WTC11 (cell line): Measurements from ENCODE around the gene SHC2. TPM values are rescaled to one million over a fixed set of nuclear protein-coding genes. Genes with fewer than 3 reads are reported as not detected.

Experiments
- ATAC-seq: fragments of 200-7000 bp; cut with Tn5 transposase; 2 replicates; pipeline ENCODE4 v1.10.0; 2021; ENCODE audit warnings: mild to moderate bottlenecking, moderate library complexity
- CTCF ChIA-PET: fragments of 300-600 bp; sonication (Branson Sonifier 250); formaldehyde crosslinking; loops from one replicate; lab custom pipeline; 2021; ENCODE audit warnings: antibody characterized with exemption; lab: Charles Lee
- POLR2A ChIA-PET: fragments of 350-600 bp; sonication (Branson Sonifier 250); formaldehyde crosslinking; loops from one replicate; lab custom pipeline; 2021; ENCODE audit warnings: antibody characterized with exemption; lab: Charles Lee
- DNase-seq: peaks from one replicate; pipeline ENCODE4 v3.0.0; 2021; ENCODE audit warnings: low spot score
- H3K27ac Mint-ChIP-seq: 2 replicates; pipeline ENCODE4 v1.8.0; 2021; ENCODE audit warnings: mixed read lengths
- H3K27me3 Mint-ChIP-seq: 2 replicates; pipeline ENCODE4 v1.8.0; 2021; ENCODE audit warnings: low read depth, mild to moderate bottlenecking, moderate library complexity, mixed read lengths
- H3K36me3 Mint-ChIP-seq: 2 replicates; pipeline ENCODE4 v1.8.0; 2021; ENCODE audit warnings: mixed read lengths
- H3K4me1 Mint-ChIP-seq: 2 replicates; pipeline ENCODE4 v1.8.0; 2022; ENCODE audit warnings: mixed read lengths
- H3K4me3 Mint-ChIP-seq: 2 replicates; pipeline ENCODE4 v1.8.0; 2021; ENCODE audit warnings: mild to moderate bottlenecking, moderate library complexity, mixed read lengths
- H3K9me3 Mint-ChIP-seq: 2 replicates; pipeline ENCODE4 v1.8.0; 2021; ENCODE audit warnings: mixed read lengths
- CREM ChIP-seq: sonication (generic); formaldehyde crosslinking; IDR thresholded peaks from 2 replicates; pipeline ENCODE4 v1.8.1; 2022; ENCODE audit warnings: mild to moderate bottlenecking, missing genetic modification reagents, moderate library complexity
- CTCF ChIP-seq: fragments of 200-600 bp; IDR thresholded peaks from 2 replicates; pipeline ENCODE4 v1.8.0; 2022; ENCODE audit warnings: antibody characterized with exemption
- FOXK1 ChIP-seq: sonication (generic); formaldehyde crosslinking; IDR thresholded peaks from 2 replicates; pipeline ENCODE4 v1.8.0; 2022; ENCODE audit warnings: mild to moderate bottlenecking, moderate library complexity, missing genetic modification reagents
- FOXP1 ChIP-seq: sonication (generic); formaldehyde crosslinking; IDR thresholded peaks from 2 replicates; pipeline ENCODE4 v1.8.0; 2022; ENCODE audit warnings: missing genetic modification reagents, mild to moderate bottlenecking, moderate library complexity, borderline replicate concordance
- GRHL2 ChIP-seq: fragments of 250-450 bp; sonication (Bioruptor Pico); IDR thresholded peaks from 2 replicates; pipeline ENCODE4 v1.8.0; 2022; ENCODE audit warnings: mild to moderate bottlenecking, moderate library complexity; ENCODE audit not compliant: insufficient replicate concordance, severe bottlenecking
- MLX ChIP-seq: sonication (generic); formaldehyde crosslinking; IDR thresholded peaks from 2 replicates; pipeline ENCODE4 v1.8.1; 2023; ENCODE audit warnings: mild to moderate bottlenecking, missing genetic modification reagents, moderate library complexity
- NFATC4 ChIP-seq: fragments of 250-450 bp; sonication (Bioruptor Pico); IDR thresholded peaks from 2 replicates; pipeline ENCODE4 v1.9.0; 2021; ENCODE audit warnings: mild to moderate bottlenecking
- NFYB ChIP-seq: sonication (generic); formaldehyde crosslinking; conservative IDR thresholded peaks from 2 replicates; pipeline ENCODE4 v1.8.0; 2022; ENCODE audit warnings: low read depth, missing genetic modification reagents
- PREB ChIP-seq: sonication (generic); formaldehyde crosslinking; IDR thresholded peaks from 2 replicates; pipeline ENCODE4 v1.8.1; 2022; ENCODE audit warnings: mild to moderate bottlenecking, missing genetic modification reagents, moderate library complexity, borderline replicate concordance
- PRRX2 ChIP-seq: fragments of 250-450 bp; sonication (Bioruptor Pico); IDR thresholded peaks from 2 replicates; pipeline ENCODE4 v1.8.0; 2021; ENCODE audit warnings: mild to moderate bottlenecking
- RELA ChIP-seq: sonication (generic); formaldehyde crosslinking; IDR thresholded peaks from 2 replicates; pipeline ENCODE4 v1.8.1; 2022; ENCODE audit warnings: missing genetic modification reagents, mild to moderate bottlenecking, borderline replicate concordance
- RORB ChIP-seq: fragments of 250-450 bp; sonication (Bioruptor Pico); IDR thresholded peaks from 2 replicates; pipeline ENCODE4 v1.9.0; 2021; ENCODE audit warnings: mild to moderate bottlenecking
- TEAD4 ChIP-seq: sonication (generic); formaldehyde crosslinking; IDR thresholded peaks from 2 replicates; pipeline ENCODE4 v1.8.0; 2022; ENCODE audit warnings: mild to moderate bottlenecking, missing genetic modification reagents
- TP53 ChIP-seq: sonication (generic); formaldehyde crosslinking; IDR thresholded peaks from 2 replicates; pipeline ENCODE4 v1.8.1; 2023; ENCODE audit warnings: mild to moderate bottlenecking, missing genetic modification reagents
- USF1 ChIP-seq: sonication (generic); formaldehyde crosslinking; IDR thresholded peaks from 2 replicates; pipeline ENCODE4 v1.8.0; 2022; ENCODE audit warnings: mild to moderate bottlenecking, missing genetic modification reagents
- USF2 ChIP-seq: sonication (generic); formaldehyde crosslinking; IDR thresholded peaks from 2 replicates; pipeline ENCODE4 v1.8.1; 2023; ENCODE audit warnings: mild to moderate bottlenecking, missing genetic modification reagents, moderate library complexity
- ZNF121 ChIP-seq: sonication (generic); formaldehyde crosslinking; IDR thresholded peaks from 2 replicates; pipeline ENCODE4 v1.8.0; 2023; ENCODE audit warnings: missing genetic modification reagents
- total RNA-seq: library from RNA; stranded (reverse); gene quantifications from 3 replicates; pipeline ENCODE4 v1.2.3, GENCODE V29; 2021

Gene SHC2
- total RNA-seq, 1 experiment from 2014 or later, result 8.4 TPM

- DNase-seq (no peak), ATAC-seq (no peak)
- POLR2A ChIA-PET, result no interaction called here
- H3K36me3 Mint-ChIP-seq, result peaks cover 3% of the 10 kb centered on the region
- H3K27me3 Mint-ChIP-seq, result peaks cover 5% of the 10 kb centered on the region; the same call in 1 of the 2 replicates
- H3K4me1 Mint-ChIP-seq, result no peaks in the 10 kb centered on the region; the same call in 1 of the 2 replicates
- CTCF ChIA-PET, result interaction anchor here (1.2 kb wide), 1 partner anchor 35 kb away, joined by 3 read pairs; no protein-coding TSS in a partner anchor
- H3K9me3 Mint-ChIP-seq, result peaks cover 6% of the 10 kb centered on the region
- no peak for TF ChIP-seq USF1
- no peak for TF ChIP-seq NFATC4 (CRISPR knock-in tag)
- no peak for TF ChIP-seq FOXK1 (CRISPR knock-in tag)
- TF ChIP-seq PREB (CRISPR knock-in tag), result no peak
- TF ChIP-seq CREM (CRISPR knock-in tag), result no peak
- TF ChIP-seq FOXP1 (CRISPR knock-in tag), result no peak
- TF ChIP-seq USF2 (CRISPR knock-in tag), result no peak
- TF ChIP-seq, all 79 proteins: peak for 0
- Mint-ChIP-seq H3K4me3 (no peak overlapping the region), H3K27ac (no peak overlapping the region)
These were observed 14.5 kb upstream of the SHC2 start for GRCh38 chr19:475360-475759.

GRCh38 chr19:474126-475078, 13.6 kb upstream of the SHC2 start:
- CTCF ChIA-PET, result no interaction called here
- ATAC-seq, result no peak; the same call in 1 of the 2 replicates
- no peaks in the 10 kb centered on the region for H3K36me3 Mint-ChIP-seq

More at GRCh38 chr19:474126-475078, 13.6 kb upstream of the SHC2 start:
- DNase-seq, result no peak
- POLR2A ChIA-PET, result no interaction called here
- no peak for TF ChIP-seq GRHL2 (CRISPR knock-in tag)
- TF ChIP-seq TP53 (CRISPR knock-in tag), result no peak
- no peak for TF ChIP-seq RELA (CRISPR knock-in tag)
- TF ChIP-seq ZNF121 (CRISPR knock-in tag), result no peak
- TF ChIP-seq RORB (CRISPR knock-in tag), result no peak
- no peak for TF ChIP-seq FOXP1 (CRISPR knock-in tag)
- no peak for TF ChIP-seq TEAD4
- no peak for TF ChIP-seq PRRX2 (CRISPR knock-in tag)
- TF ChIP-seq MLX (CRISPR knock-in tag), result no peak
- no peak for TF ChIP-seq NFYB (CRISPR knock-in tag)
- TF ChIP-seq CTCF, result no peak
- TF ChIP-seq, all 79 proteins: peak for 0
- Mint-ChIP-seq H3K9me3 (no peaks in the 10 kb centered on the region), H3K27me3 (no peaks in the 10 kb centered on the region; the same call in 1 of the 2 replicates), H3K4me3 (no peak overlapping the region), H3K4me1 (no peaks in the 10 kb centered on the region), H3K27ac (no peak overlapping the region)
